ENCODE measurements around the gene DNAI2.
"Not testable (repeated sequence)": the region's sequence is repeated elsewhere in the genome, so short reads cannot be mapped to it uniquely, and the experiment has no call there.

The DNAI2 gene

GRCh38 chr17:74245145-74245831, 28.7 kb upstream of the DNAI2 start:
- no peak for DNase-seq (ENCODE audit: low spot score)

DNA sequence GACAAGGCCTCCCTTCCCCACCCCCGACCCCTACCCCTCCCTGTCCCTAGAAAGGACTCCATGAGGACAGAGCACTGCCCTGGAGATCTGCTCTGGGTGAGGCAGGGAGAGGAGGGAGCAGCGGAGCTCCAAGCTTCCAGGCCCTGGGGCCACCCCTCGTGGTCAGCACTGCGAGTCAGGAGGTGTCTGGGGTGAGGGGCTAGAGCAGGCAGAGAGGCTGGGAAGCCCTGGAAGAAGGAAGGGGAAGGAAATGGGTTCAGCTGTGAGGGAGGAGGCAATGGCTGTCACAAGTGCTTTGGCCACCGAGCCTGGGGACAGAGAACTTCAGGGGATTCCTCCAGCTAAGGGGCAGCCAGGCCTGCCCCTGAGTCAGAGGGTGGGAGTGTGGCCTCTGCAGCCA, 28.2 kb upstream of the DNAI2 start:
- no peak for DNase-seq (ENCODE audit: low spot score)

DNA sequence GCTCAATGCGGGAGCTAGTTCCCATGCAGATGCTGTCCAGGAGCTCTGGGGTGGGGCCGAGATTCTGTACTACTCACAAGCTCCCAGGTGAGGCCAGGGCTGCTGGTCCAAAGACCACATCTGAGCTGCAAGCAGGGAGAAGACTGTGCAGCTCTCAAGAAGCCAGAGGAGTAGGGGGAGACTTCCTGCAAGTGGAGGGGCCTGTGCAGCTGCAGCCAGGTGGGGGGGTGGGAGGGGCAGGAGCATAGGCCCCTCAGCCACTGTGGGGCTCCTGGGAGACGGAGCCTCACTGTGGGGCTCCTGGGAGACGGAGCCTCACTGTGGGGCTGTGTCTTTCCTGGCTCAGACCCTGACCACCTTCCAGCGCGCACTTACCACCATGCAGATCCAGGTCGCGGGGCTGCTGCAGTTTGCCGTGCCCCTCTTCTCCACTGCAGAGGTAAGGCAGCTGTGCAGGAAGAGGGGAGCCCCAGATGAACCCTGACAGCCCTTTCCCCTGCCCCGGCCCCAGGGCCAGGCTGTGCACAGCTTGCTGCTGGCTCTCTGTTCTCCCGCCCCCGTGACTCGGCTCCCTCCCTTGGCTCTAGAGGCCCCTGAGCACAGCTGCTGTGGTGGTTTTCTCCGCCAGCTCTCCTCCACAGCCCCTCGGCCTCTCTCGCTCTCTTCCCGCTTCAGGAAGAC, 24.3 kb upstream of the DNAI2 start:
- DNase-seq (ENCODE audit: low spot score) = no peak

- DNase-seq (ENCODE audit: low spot score) = no peak
Measured at GRCh38 chr17:74250324-74250995, 23.6 kb upstream of the DNAI2 start.

DNA sequence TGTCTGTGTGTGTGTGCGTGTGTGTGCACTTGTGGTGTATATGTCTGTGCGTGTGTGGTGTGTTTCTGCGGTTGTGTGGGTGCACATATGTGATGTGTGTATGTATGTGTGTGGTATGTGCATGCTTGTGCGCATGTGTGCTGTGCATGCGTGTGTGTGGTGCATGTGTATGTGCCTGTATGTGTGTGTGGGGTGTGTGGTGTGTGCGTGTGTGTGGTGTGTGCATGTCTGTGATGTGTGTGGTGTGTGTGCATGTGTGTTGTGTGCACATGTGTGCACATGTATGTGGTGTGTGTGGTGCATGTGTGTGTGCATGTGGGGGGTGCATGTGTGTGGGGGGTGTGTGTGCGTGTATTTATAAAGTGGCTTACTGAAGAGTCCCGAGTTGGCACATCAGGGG, 23.0 kb upstream of the DNAI2 start:
- no peak for DNase-seq (ENCODE audit: low spot score)

GRCh38 chr17:74251569-74251968, 22.5 kb upstream of the DNAI2 start:
- no peak for DNase-seq (ENCODE audit: low spot score)

DNA sequence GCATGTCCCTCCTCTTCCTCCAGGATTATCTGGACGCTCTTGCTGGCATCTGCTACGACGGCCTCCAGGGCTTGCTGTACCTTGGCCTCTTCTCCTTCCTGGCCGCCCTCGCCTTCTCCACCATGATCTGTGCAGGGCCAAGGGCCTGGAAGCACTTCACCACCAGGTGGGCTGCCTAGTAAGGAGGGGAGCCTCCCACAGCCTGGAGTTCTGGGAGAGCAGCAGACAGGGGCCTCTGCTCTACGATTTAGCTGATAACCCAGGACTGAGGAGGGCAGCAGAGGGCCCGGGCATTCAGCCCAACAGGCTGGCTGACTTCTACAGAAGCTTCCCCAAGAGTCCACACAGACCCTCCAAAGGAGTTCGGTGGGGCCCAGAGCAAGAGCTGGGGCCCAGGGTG, 21.8 kb upstream of the DNAI2 start:
- DNase-seq (ENCODE audit: low spot score) = no peak

- DNase-seq (ENCODE audit: low spot score) = no peak
Measured at GRCh38 chr17:74253036-74253435, 21.0 kb upstream of the DNAI2 start.

DNA sequence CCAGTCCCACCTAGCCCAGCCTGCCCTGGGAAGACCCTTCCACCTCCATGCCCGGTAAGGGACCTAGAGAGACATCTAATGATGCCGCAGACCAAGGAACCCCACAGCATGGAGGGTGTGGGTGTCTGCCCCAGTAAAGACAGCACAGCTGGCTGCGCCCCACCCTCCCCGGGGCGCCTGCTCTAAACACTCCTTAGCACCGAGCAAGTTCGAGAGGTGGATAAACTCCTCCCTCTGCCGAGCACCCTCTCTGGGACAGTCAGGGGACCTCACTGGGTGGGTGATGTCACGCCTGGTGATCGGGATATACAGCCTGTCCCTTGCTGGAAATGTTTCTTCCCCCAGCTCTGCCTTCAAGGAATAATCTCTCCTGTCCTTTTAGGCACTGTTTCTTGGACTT, 16.7 kb upstream of the DNAI2 start:
- no peak for DNase-seq (ENCODE audit: low spot score)

GRCh38 chr17:74259667-74260524, 14.1 kb upstream of the DNAI2 start:
- no peak for DNase-seq (ENCODE audit: low spot score)

DNA sequence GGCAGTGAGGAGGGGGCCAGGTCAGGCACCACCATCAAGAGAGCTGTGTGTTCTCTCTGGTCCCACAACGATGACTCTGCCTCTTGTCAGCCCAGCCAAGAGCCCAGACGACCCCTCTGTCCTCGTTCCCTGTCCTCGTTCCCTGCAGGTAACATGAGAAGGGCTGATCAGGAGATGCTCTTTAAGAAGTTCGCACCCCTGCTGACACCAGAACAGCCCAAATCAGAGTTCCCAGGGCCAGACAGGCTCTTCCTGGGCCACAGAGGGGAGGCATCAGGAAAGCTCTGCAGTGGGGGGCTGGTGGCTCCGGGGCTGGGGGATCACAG, 13.5 kb upstream of the DNAI2 start:
- no peak for DNase-seq (ENCODE audit: low spot score)

DNA sequence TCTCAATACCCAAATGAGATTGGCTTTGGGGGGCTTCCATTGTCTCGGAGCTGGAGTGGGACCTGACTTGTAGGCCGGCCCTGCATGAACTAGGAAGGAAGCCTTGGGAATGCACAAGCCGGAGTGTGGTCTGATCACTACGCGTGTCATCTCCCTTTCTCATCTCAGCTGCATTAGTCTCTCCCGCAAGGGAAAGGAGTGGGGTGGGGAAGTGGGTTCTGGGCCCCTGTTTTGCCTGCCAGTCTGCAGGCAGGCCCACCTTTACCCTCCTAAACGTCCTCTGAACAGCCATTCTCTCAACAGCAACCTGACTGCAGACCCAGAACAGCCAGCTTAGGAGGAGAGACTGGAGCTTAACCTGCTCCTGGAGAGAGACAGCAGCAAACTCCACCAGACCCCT, 11.4 kb upstream of the DNAI2 start:
- no peak for DNase-seq (ENCODE audit: low spot score)

DNA sequence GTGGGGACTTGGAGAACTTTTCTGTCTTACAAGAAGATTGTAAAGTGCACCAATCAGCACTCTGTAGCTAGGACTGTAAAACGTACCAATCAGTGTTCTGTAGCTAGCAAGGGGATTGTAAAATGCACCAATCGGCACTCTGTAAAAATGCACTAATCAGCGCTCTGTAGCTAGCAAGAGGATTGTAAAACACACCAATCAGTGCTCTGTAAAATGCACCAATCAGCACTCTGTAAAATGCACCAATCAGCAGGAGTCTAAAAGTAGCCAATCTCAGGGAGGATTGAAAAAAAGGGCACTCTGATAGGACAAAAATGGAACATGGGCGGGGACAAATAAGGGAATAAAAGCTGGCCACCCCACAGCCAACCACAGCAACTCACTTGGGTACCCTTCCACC, 7.0 kb upstream of the DNAI2 start:
- not testable (repeated sequence) for DNase-seq (ENCODE audit: low spot score)

GRCh38 chr17:74267579-74267978, 6.5 kb upstream of the DNAI2 start:
- no peak for DNase-seq (ENCODE audit: low spot score)

GRCh38 chr17:74267987-74268499, 6.0 kb upstream of the DNAI2 start:
- no peak for DNase-seq (ENCODE audit: low spot score)

- DNase-seq (ENCODE audit: low spot score) = no peak
Measured at GRCh38 chr17:74268558-74268957, 5.5 kb upstream of the DNAI2 start.

- no peak for DNase-seq (ENCODE audit: low spot score)
Measured at GRCh38 chr17:74270333-74270732, 3.7 kb upstream of the DNAI2 start.

GRCh38 chr17:74271281-74271680, 2.8 kb upstream of the DNAI2 start:
- DNase-seq (ENCODE audit: low spot score) = no peak

GRCh38 chr17:74271901-74272561, 2.0 kb upstream of the DNAI2 start:
- DNase-seq (ENCODE audit: low spot score) = no peak

DNA sequence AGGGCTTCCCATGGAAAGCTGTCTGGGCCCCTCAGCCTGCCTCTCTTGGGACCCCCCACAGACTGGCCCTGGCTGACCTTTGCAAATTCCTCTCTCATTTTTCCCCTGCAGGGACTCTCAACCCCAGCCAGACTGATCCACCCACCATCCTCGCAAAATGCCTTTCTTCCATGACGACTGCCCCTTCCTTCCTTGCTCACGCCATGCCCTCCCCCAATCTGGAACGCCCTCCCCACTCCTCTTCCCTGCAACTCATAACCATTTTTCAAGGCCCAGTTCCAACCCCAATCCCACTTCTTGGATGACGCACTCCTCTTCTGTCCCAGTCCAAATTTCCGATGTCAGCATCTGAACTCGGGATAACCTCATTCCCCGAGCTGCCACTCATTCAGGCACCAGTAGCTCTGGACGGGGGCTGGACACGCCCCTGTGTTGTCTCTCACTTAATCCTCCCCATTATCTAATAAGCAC, 1.3 kb upstream of the DNAI2 start:
- DNase-seq (ENCODE audit: low spot score) = no peak

GRCh38 chr17:74274709-74275340, 791 bp downstream of the DNAI2 start:
- no peak for DNase-seq (ENCODE audit: low spot score)

All from kidney tubule cell (primary cell).